Kidney epithelial cell (primary cell): Measurements from ENCODE around the gene SETBP1. TPM values are rescaled to one million over a fixed set of nuclear protein-coding genes. Genes with fewer than 3 reads are reported as not detected.

Experiments
- DNase-seq: peaks from one replicate; pipeline ENCODE4 v3.0.0-alpha.2; 2010; ENCODE audit warnings: low read depth
- H3K27me3 ChIP-seq: 2 replicates; pipeline ENCODE4 v1.6.0; 2011; ENCODE audit warnings: low read length; ENCODE audit not compliant: control insufficient read depth, insufficient read depth
- H3K36me3 ChIP-seq: 2 replicates; pipeline ENCODE4 v1.5.1; 2011; ENCODE audit warnings: low read length; ENCODE audit not compliant: control insufficient read depth, insufficient read depth
- H3K4me3 ChIP-seq: 2 replicates; pipeline ENCODE4 v1.5.1; 2011; ENCODE audit warnings: low read depth, mild to moderate bottlenecking, control low read depth, low read length
- CTCF ChIP-seq: IDR thresholded peaks from 2 replicates; pipeline ENCODE4 v1.5.1; 2011; ENCODE audit warnings: mild to moderate bottlenecking, moderate library complexity, low read length, control low read depth, inconsistent platforms; ENCODE audit not compliant: insufficient read depth, poor library complexity, severe bottlenecking
- total RNA-seq: library from RNA; depleted of rRNA; stranded (reverse); fragments of >200 nt; gene quantifications from 2 replicates; pipeline ENCODE4 v1.2.3, GENCODE V29; 2015

The SETBP1 gene
- total RNA-seq, 1 donor from 2014 or later = 2.9 TPM

- no peak overlapping the region for H3K4me3 ChIP-seq
- no peak for TF ChIP-seq CTCF
- DNase-seq = no peak
- no peaks in the 10 kb centered on the region for H3K27me3 ChIP-seq
- no peaks in the 10 kb centered on the region for H3K36me3 ChIP-seq
Observed at GRCh38 chr18:44726059-44726421, 45.4 kb downstream of the SETBP1 start.

- no peak for TF ChIP-seq CTCF
- Histone ChIP-seq H3K27me3 (no peaks in the 10 kb centered on the region), H3K4me3 (no peak overlapping the region), H3K36me3 (no peaks in the 10 kb centered on the region)
- DNase-seq = no peak
Observed at GRCh38 chr18:44727291-44727690, 46.6 kb downstream of the SETBP1 start.

- no peak overlapping the region for H3K4me3 ChIP-seq
- no peak for TF ChIP-seq CTCF
- H3K36me3 ChIP-seq = no peaks in the 10 kb centered on the region
- no peak for DNase-seq
- no peaks in the 10 kb centered on the region for H3K27me3 ChIP-seq
Observed at GRCh38 chr18:44729631-44730101, 49.0 kb downstream of the SETBP1 start.

- TF ChIP-seq CTCF = no peak
- DNase-seq = no peak
- no peak overlapping the region for H3K4me3 ChIP-seq
- H3K27me3 ChIP-seq = no peaks in the 10 kb centered on the region
- H3K36me3 ChIP-seq = no peaks in the 10 kb centered on the region
Observed at GRCh38 chr18:44730803-44731529, 50.3 kb downstream of the SETBP1 start.

GRCh38 chr18:44731530-44732237 is 51.0 kb downstream of the SETBP1 start:
- no peak for TF ChIP-seq CTCF
- no peak for DNase-seq
- Histone ChIP-seq H3K36me3 (no peaks in the 10 kb centered on the region), H3K4me3 (no peak overlapping the region), H3K27me3 (no peaks in the 10 kb centered on the region)

- DNase-seq = no peak
- no peaks in the 10 kb centered on the region for H3K27me3 ChIP-seq
- H3K4me3 ChIP-seq = no peak overlapping the region
- TF ChIP-seq CTCF = no peak
- H3K36me3 ChIP-seq = no peaks in the 10 kb centered on the region
Observed at GRCh38 chr18:44732238-44732563, 51.5 kb downstream of the SETBP1 start.
